ENCODE measurements around the gene DNAJC18.
A peak's percentile ranks its signal among the peaks of the same experiment; 100 is the strongest.

Gene DNAJC18

DNA sequence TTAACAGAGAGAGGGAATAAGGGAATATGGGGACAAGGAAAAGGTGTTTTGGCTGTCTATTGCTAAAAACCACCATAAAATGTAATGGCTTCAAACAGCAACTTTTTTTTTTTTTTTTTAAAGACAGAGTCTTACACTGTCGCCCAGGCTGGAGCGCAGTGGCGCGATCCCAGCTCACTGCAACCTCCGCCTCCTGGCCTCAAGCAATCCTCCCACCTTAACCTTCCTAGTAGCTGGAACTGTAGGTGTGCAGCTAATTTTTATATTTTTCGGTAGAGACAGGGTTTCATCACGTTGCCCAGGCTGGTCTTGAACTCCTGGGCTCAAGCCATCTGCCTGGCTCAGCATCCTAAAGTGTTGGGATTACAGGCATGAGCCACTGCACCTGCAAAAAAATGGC, 31.1 kb downstream of the DNAJC18 start:
- Histone ChIP-seq H3K4me3 (ENCODE audit: low read depth in 1 of 2, low read length in 1 of 2) (no peak overlapping the region), H3K4me1 (ENCODE audit: control insufficient read depth in 1 of 2, insufficient read depth in 1 of 2, low read depth in 1 of 2, low read length in 1 of 2) (peaks cover 11 to 13% of the 10 kb centered on the region in 2 experiments), H3K27ac (no peak overlapping the region), H3K9me3 (no peaks in the 10 kb centered on the region), H3K27me3 (no peaks in the 10 kb centered on the region), H3K36me3 (no peaks in the 10 kb centered on the region)
- TF ChIP-seq, protein P1, sequence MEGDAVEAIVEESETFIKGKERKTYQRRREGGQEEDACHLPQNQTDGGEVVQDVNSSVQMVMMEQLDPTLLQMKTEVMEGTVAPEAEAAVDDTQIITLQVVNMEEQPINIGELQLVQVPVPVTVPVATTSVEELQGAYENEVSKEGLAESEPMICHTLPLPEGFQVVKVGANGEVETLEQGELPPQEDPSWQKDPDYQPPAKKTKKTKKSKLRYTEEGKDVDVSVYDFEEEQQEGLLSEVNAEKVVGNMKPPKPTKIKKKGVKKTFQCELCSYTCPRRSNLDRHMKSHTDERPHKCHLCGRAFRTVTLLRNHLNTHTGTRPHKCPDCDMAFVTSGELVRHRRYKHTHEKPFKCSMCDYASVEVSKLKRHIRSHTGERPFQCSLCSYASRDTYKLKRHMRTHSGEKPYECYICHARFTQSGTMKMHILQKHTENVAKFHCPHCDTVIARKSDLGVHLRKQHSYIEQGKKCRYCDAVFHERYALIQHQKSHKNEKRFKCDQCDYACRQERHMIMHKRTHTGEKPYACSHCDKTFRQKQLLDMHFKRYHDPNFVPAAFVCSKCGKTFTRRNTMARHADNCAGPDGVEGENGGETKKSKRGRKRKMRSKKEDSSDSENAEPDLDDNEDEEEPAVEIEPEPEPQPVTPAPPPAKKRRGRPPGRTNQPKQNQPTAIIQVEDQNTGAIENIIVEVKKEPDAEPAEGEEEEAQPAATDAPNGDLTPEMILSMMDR (IDR thresholded peaks at IDR 0.05), result no peak

DNA sequence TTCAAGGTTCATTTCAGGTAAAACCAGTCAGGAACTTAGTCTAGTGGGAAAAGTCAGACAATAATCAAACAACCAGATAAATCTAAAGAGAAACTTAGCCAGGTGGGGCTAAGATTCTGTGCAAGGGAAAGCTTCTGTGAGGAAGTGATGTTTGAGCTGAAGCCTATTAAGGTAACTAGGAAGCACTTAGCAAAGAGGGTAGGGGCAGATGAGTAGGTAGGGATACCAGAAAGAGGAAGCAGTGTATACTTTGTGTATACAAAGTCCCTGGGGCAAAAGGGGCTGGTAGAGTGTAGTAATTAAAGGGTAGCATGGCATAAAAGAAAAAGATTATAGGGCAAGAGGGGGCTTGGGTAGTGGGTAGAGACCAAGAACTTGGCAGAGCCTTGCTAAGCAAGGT, 31.8 kb downstream of the DNAJC18 start:
- TF ChIP-seq, protein P1 (IDR thresholded peaks at IDR 0.05), result no peak
- H3K27ac ChIP-seq, result peak overlapping the region; percentile 2
- H3K4me3 ChIP-seq (ENCODE audit: low read depth in 1 of 2, low read length in 1 of 2), result no peak overlapping the region
- no peaks in the 10 kb centered on the region for H3K36me3 ChIP-seq
- H3K27me3 ChIP-seq, result no peaks in the 10 kb centered on the region
- peaks cover 14 to 16% of the 10 kb centered on the region in 2 experiments for H3K4me1 ChIP-seq (ENCODE audit: control insufficient read depth in 1 of 2, insufficient read depth in 1 of 2, low read depth in 1 of 2, low read length in 1 of 2)
- H3K9me3 ChIP-seq, result no peaks in the 10 kb centered on the region

DNA sequence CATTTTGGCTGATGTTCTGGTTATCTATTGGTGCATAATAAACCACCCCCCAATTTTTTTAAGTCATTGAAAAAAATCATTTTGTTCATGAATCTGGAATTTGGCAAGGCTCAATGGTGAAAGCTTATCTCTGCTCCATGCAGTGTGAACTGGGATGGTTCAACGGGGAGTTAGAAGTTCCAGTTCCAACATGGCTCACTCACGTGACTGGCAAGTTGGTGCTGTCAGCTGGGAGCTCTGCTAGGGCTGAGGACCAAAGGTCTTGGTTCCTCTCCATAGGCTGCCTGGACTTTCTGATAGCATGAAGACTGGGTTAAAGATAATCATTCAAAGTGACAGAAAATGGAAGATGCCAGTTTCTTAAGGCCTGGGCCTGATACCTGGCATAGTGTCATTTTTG, 32.4 kb downstream of the DNAJC18 start:
- TF ChIP-seq, protein P1 (IDR thresholded peaks at IDR 0.05), result no peak
- no peaks in the 10 kb centered on the region for H3K27me3 ChIP-seq
- no peak overlapping the region for H3K4me3 ChIP-seq (ENCODE audit: low read depth in 1 of 2, low read length in 1 of 2)
- H3K36me3 ChIP-seq, result no peaks in the 10 kb centered on the region
- H3K4me1 ChIP-seq (ENCODE audit: control insufficient read depth in 1 of 2, insufficient read depth in 1 of 2, low read depth in 1 of 2, low read length in 1 of 2), result peaks cover 14 to 16% of the 10 kb centered on the region in 2 experiments
- H3K27ac ChIP-seq, result peak overlapping the region; percentile 2
- H3K9me3 ChIP-seq, result no peaks in the 10 kb centered on the region

DNA sequence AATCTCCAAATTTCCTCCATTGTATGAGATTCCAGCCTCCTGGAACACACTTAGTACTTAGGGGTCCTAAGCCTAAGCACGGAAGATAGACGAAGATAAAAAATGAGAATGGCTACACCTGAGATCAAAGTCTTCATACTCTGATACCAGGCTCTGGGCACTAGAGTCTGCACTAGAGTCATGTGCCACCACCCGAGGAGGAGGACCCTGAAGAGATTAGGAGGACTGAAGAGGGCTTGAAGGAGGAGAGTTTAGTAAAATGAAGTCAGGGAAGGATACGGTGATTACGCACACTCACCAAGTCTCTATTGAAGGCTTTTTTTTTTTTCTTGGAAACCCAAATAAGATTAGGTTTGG, 34.9 kb downstream of the DNAJC18 start:
- Histone ChIP-seq H3K27ac (peak overlapping the region; percentile 92), H3K36me3 (no peaks in the 10 kb centered on the region), H3K4me3 (ENCODE audit: low read depth in 1 of 2, low read length in 1 of 2) (peak overlapping the region; percentile 70 to 91), H3K27me3 (no peaks in the 10 kb centered on the region), H3K9me3 (no peaks in the 10 kb centered on the region), H3K4me1 (ENCODE audit: control insufficient read depth in 1 of 2, insufficient read depth in 1 of 2, low read depth in 1 of 2, low read length in 1 of 2) (peaks cover 14 to 16% of the 10 kb centered on the region in 2 experiments)
- TF ChIP-seq, protein P1 (IDR thresholded peaks at IDR 0.05), result no peak

DNA sequence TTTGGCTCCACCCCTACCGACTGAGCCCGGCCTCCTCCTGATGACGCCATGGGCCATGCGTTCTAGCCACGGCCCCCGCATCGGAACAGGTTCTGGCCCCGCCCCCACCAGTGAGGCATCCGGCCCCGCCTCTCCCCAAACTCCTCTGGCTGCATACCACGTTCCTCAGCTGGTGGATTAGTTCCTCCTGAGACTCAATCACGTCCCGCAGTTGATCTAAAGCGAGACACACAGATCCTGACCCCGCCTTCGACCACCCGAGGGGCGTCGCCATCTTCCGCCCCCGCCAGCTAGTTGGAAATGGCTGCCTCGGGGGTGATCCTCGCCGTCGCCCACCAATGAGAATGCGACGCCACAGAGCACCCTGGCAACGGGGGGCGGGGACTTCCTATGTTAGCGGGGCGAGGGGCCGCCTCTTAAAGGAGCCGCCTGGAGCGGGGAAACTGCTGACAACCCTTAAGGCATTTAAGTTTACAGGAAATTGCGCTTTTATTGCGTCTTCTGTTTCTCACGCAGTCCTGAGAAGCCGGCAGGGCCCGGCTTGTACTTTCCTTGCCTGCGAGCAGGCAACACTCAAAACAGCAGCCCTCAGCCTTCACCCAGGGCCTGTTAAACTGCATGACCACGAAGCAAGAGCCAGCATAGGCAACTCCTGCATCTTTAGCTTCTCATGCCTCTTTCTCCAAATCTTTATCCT, 35.4 kb downstream of the DNAJC18 start, which contains the start of gene SPATA24:
SPATA24 (minus strand) TSS at position 303 of the 697 bp plus-strand sequence; CDS start at position 274, 29 bp downstream.
- Histone ChIP-seq H3K36me3 (no peaks in the 10 kb centered on the region), H3K9me3 (no peaks in the 10 kb centered on the region), H3K27ac (peak within 1 kb of the TSS; percentile 92), H3K27me3 (no peaks in the 10 kb centered on the region), H3K4me3 (ENCODE audit: low read depth in 1 of 2, low read length in 1 of 2) (peak within 1 kb of the TSS; percentile 70 to 91), H3K4me1 (ENCODE audit: control insufficient read depth in 1 of 2, insufficient read depth in 1 of 2, low read depth in 1 of 2, low read length in 1 of 2) (peaks cover 14 to 16% of the 10 kb centered on the region in 2 experiments)
- TF ChIP-seq, protein P1 (IDR thresholded peaks at IDR 0.05), result no peak
